Measurements from ENCODE around the gene OR4X1.
"Not testable (repeated sequence)": the region's sequence is repeated elsewhere in the genome, so short reads cannot be mapped to it uniquely, and the experiment has no call there.

The OR4X1 gene, protein sequence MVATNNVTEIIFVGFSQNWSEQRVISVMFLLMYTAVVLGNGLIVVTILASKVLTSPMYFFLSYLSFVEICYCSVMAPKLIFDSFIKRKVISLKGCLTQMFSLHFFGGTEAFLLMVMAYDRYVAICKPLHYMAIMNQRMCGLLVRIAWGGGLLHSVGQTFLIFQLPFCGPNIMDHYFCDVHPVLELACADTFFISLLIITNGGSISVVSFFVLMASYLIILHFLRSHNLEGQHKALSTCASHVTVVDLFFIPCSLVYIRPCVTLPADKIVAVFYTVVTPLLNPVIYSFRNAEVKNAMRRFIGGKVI

DNA sequence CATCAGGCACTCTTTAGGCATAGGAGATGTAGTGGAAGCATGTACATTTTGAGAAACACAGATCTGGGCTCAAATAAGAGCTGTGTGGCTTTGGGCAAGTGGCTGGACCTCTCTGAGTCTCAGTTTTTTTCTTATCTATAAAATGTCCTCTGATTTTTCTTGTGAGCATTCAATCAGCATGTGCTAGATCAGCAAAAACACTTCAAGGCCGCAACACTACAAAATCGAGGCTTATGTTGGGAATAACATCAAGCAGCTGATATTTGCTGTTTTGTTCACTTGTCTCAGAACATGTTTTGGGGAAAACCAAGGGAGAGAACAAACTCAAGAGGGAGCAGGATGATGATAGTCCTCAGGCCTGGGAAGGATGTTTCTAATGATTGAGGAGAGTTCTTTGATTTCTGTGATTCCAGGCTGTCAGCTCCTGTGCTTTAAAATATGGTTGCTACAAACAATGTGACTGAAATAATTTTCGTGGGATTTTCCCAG, at the start of gene OR4X1:
Gene OR4X1 (plus strand): TSS at position 439 of the 489 bp plus-strand sequence. CDS start 0 bp downstream, at position 439.
- DNase-seq = no peak

DNA sequence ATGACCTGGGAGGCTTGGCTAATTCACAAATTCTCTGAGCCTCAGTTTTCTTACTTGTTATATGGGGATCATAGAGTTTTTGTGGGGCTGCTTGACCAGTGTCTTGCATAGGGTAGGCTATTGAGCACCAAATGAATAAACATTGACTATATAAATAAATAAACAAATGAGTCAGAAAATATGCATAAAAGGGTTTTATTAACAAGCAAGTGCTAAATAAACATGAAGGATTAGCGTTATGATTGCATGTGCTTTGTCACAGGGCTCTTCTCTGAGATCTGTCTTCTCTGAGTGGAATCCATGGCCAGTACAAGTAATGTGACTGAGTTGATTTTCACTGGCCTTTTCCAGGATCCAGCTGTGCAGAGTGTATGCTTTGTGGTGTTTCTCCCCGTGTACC, 47.2 kb upstream of the OR4X1 start, which contains the start of gene OR4B1:
Gene OR4B1 (plus strand): TSS at position 301 of the 400 bp plus-strand sequence. CDS start 0 bp downstream, at position 301.
- no peak for DNase-seq

DNA sequence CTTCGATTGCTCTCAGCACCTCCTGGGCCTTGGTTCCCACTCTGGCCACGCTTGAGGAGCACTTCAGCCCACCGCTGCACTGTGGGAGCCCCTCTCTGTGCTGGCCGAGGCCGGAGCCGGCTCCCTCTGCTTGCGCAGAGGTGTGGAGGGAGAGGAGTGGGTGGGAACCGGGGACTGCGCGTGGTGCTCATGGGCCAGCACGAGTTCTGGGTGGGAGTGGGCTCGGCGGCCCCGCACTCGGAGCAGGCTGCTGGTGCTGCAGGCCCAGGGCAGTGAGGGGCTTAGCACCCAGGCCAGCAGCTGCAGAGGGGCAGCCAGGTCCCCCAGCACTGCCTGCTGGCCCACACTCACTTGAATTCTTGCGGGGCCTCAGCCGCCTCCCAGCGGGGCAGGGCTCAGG, 34.9 kb upstream of the OR4X1 start:
- DNase-seq = no peak

DNA sequence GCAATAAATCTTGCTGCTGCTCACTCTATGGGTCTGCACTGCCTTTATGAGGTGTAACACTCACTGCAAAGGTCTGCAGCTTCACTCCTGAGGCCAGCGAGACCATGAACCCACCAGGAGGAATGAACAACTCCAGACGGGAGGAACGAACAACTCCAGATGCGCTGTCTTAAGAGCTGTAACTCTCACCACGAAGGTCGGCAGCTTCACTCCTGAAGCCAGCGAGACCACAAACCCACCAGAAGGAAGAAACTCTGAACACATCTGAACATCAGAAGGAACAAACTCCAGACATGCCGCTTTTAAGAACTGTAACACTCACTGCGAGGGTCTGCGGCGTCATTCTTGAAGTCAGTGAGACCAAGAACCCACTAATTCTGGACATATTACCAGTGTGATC, 33.6 kb upstream of the OR4X1 start:
- DNase-seq = not testable (repeated sequence)

DNA sequence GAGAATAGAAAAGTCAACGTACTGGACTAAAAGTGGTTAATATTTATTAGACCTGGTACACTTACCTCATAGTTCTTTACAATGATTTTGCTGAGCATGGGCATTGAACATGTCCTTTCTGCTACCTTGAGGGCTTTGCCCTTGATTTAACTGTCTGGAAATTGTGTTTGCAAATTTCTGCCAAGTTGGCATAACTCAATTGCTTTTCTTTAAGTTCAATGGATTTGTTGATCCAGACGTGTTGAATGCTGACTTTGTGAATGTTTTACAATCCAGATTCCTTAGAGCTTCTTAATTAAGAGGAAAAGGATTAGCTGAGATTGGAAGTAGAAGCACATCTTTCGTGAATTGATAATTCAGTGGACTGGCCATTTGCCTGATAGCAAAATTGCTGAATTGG, 25.9 kb upstream of the OR4X1 start:
- no peak for DNase-seq

DNA sequence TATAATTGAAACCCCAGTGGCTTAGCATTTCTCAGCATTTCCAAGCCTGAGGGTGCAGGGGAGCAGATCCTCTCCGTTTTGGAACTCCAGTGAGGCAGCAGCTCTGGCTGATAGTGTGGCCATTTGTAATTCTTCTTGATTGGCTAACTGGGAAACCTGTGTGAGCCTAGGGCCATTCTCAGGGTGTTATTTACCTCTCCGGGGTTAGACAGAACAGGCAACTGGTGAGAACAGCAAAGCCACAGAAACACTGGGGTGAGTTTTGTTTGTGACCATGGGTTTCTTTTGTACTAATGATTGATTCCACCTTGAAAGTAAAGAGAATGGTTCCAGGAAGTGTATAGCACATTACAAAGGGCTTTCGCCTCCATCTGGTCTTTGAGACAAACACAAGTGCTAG, 21.2 kb upstream of the OR4X1 start:
- DNase-seq = no peak

DNA sequence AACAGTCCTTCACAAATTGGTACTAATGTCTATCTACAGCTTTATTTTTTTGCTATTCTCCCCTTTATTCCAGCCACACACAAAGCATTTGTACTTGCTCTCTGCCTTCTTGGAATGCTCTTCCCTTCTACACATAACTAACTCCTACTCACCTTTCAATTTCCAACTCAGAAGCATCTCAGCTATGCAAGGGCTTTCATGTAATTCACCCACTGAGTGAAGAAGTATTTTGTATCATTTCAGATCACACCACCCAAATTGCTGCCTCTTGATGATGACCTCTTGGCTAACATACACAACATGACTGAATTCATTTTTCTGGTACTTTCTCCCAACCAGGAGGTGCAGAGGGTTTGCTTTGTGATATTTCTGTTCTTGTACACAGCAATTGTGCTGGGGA, 18.9 kb upstream of the OR4X1 start, which contains the start of gene OR4X2:
Gene OR4X2 (plus strand): TSS at position 301 of the 400 bp plus-strand sequence. CDS start 0 bp downstream, at position 301.
- no peak for DNase-seq

DNA sequence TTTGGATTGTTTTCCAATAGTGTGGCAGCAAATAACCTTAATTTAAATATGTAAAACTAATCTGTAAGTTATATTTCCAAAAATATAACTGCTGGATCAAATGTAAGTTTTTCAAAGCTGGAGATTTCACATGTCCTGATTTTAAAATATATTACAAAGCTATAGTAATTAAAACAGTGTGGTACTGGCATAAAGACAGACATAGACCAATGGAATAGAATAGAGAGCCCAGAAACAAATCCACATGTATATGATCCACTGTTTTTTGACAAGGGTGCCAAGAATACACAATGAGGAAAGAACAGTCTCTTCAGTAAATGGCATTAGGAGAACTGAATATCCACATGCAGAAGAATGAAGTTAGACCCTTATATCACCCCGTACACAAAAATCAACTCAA, 14.8 kb upstream of the OR4X1 start:
- DNase-seq = no peak

DNA sequence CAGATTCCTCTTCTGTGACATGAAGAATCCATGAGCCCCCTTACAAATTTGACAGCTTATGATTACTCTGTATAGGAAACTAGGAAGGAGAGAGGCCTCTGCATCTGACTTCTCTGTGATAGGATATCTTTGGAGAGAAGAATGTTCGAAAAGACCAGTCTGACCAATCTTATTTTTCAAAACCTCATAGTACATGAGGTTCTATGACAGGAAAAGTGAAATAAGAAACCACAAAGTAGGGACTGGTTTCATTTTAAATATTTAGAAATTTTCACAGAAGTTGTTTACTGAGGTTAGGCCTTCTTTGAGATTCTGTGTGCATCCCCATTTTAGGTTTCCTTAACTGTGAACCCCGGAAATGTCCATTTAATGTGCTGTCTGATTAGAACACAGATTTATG, 2.1 kb upstream of the OR4X1 start:
- no peak for DNase-seq

DNA sequence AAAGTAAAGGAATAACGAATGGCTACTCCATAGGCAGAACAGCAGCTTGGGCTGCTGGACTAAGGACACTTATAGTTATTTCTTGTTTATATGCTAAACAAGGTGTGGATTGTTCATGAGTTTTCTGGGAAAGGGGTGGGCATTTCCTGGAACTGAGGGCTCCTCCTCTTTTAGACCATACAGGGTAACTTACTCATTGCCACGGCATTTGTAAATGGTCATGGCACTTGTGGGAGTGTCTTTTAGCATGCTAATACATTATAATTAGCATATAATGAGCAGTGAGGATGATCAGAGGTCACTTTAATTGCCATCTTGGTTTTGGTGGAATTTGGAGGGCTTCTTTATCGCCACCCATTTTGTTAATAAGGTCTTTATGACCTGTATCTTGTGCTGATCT, 7.0 kb downstream of the OR4X1 start:
- DNase-seq = no peak

DNA sequence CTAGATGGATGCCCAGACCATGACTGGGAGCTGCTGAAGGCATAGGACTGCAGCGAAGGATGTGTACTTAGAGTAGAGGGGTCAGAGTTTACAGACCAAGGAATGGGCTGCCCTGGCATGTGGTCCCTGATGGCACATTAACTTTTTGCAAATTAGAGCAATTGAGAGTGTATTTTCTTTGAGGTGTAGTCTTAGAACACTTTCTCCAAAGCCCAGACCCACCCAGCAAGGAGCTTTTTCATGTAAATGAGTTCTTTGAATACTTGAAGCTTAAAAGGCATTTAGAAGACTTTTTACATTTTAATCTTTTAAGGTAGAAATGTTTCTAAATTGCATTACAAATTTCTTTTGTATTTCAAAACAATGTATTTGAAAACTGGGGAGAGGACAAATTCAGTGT, 8.9 kb downstream of the OR4X1 start:
- no peak for DNase-seq

DNA sequence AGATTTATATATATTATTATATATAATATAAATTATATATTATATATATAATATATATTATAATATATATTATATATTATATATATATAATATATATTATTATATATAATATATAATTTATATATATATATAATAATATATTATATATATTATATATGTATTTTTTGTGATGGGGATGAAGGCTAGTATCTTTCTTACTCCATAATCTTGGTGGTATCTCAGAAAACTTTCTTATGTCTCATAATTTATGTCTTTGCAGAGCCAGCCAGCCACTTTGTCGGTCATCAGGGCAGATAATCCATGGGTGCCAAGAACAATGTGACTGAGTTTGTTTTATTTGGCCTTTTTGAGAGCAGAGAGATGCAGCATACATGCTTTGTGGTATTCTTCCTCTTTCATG, 42.3 kb downstream of the OR4X1 start, which contains the start of gene OR4S1:
Gene OR4S1 (plus strand): TSS at position 301 of the 400 bp plus-strand sequence. CDS start 0 bp downstream, at position 301.
- no peak for DNase-seq

DNA sequence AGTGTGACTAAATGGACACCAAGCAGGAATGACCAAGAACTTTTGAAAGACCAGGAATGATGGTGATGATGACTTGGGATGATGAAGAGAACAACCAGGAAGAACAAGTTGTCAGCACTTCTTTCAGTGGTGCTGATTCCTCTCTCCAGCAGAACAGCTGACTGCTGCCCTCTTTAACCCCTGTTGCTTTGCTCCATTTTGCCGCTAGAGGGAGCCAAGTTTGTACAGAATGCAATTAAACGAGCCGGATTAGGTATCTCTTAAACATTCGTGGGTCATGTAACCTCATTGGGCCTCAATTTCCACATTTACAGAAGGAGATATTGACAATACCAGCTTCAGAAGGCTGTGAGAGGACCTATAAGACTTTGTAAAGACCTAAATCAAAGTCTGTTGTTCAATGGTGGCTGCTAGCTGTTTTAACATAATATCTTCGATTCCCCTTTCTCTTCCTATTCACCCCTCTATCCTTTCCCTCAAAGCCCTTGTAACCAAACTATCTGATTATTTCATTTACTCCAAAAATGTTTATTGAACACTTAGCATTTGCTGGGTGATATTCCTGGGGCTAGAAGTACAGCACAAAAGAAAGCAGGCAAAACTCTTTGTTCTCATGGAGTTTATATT, 44.2 kb downstream of the OR4X1 start:
- peak; percentile 70 for DNase-seq

DNA sequence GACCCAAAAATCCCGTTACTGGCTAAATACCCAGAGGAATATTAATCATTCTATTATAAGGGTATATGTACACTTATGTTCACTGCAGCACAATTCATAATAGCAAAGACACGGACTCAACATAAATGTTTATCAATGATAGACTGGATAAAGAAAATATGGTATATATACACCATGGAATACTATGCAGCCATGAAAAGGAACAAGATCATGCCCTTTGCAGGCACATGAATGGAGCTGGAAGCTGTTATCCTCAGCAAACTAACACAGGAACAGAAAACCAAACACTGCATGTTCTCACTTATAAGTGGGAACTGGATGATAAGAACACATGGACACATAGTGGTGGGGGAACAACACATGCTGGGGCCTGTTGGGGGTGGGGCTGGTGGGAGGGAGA, 49.9 kb downstream of the OR4X1 start:
- DNase-seq = not testable (repeated sequence)

Measured in SHP77 treated with DMSO at 0.1 percent for 48 hours (cell line).